GM12891 (cell line): Measurements from ENCODE around the gene SLC5A9. TPM values are rescaled to one million over a fixed set of nuclear protein-coding genes. Genes with fewer than 3 reads are reported as not detected.

Experiments used
- DNase-seq: peaks from one replicate; pipeline ENCODE4 v3.0.0; 2011; ENCODE audit warnings: low spot score; ENCODE audit not compliant: insufficient read length
- FAIRE-seq: peaks from 2 replicates; lab custom pipeline; 2011; peaks lifted over from hg19 to GRCh38; lab: Jason Lieb, UNC
- PAX5 ChIP-seq: IDR thresholded peaks from 2 replicates; pipeline ENCODE4 v1.6.1; 2011; ENCODE audit warnings: low read length, moderate library complexity, mild to moderate bottlenecking; ENCODE audit not compliant: insufficient read depth, severe bottlenecking
- POLR2A ChIP-seq: IDR thresholded peaks from 2 replicates; pipeline ENCODE4 v1.6.1; 2011; ENCODE audit warnings: low read depth, low read length, control low read depth
- POLR2AphosphoS5 ChIP-seq: IDR thresholded peaks from 2 replicates; pipeline ENCODE4 v1.6.1; 2011; ENCODE audit warnings: low read depth, low read length, control low read depth
- POU2F2 ChIP-seq: IDR thresholded peaks from 2 replicates; pipeline ENCODE4 v1.6.1; 2011; ENCODE audit warnings: low read depth, mild to moderate bottlenecking, control low read depth, low read length, moderate library complexity
- SPI1 ChIP-seq: IDR thresholded peaks from 2 replicates; pipeline ENCODE4 v1.6.1; 2011; ENCODE audit warnings: low read depth, low read length, control low read depth
- TAF1 ChIP-seq: IDR thresholded peaks from 2 replicates; pipeline ENCODE4 v1.6.1; 2011; ENCODE audit warnings: low read depth, low read length, control low read depth
- polyA plus RNA-seq: library from polyadenylated mRNA; unstranded; fragments of >200 nt; gene quantifications from one replicate; pipeline ENCODE4 v1.2.1, GENCODE V29; 2012; ENCODE audit warnings: low read depth, missing spikeins, inconsistent platforms; ENCODE audit not compliant: missing spikeins

Gene SLC5A9
- not detected for polyA plus RNA-seq

GRCh38 chr1:48222501-48223242 is at the start of gene SLC5A9:
TSS of gene SLC5A9 (plus strand) at chr1:48222716. CDS start at chr1:48222737, 21 bp downstream.
- DNase-seq (no peak), FAIRE-seq (no peak)
- TF ChIP-seq POU2F2, result no peak
- no peak for TF ChIP-seq PAX5
- no peak for TF ChIP-seq TAF1
- TF ChIP-seq POLR2AphosphoS5, result no peak
- no peak for TF ChIP-seq POLR2A
- TF ChIP-seq SPI1, result no peak

DNA sequence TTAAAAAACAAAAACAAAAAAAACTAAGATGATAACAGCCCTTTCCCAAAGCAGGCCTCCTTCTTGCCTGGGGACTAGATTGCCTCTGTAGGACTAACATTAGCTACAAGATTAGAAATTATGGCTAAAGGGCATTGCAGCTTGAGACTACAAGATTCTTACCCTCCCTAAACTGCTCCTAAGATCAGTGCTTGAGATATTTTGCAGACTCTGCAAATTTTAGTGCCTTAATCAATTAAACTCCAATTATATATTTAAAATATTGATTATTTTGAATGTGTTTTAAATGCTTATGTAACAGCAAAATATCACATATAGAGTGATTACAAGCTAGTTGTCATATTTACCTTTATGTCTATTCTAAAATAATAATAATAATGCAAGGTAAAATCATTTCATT is 47.4 kb upstream of the SLC5A9 start:
- no peak for DNase-seq
- FAIRE-seq, result no peak
- TF ChIP-seq TAF1, result no peak
- no peak for TF ChIP-seq POU2F2
- no peak for TF ChIP-seq SPI1
- no peak for TF ChIP-seq POLR2A
- no peak for TF ChIP-seq PAX5
- no peak for TF ChIP-seq POLR2AphosphoS5

DNA sequence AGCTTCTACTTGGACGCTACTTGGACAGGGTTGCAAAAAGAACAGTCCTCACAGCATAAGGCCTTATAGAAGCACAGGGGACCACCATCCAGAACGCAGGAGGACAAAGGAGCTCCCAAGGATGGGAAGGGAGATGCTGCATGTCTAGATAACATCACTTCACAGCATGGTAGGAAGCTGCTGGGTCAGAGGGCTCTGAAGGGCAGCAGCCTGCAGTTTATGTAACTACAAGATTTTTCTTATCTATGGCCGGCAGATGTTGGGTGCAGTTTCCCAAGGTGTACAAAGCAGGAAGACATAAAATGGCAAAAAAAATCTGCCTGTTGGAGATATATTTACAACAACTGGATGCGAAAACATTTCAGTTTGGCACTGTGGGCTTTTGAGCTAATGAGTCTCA is 45.3 kb upstream of the SLC5A9 start:
- DNase-seq (no peak), FAIRE-seq (no peak)
- TF ChIP-seq SPI1 (no peak), PAX5 (no peak), POU2F2 (no peak), TAF1 (no peak), POLR2A (no peak), POLR2AphosphoS5 (no peak)

- TF ChIP-seq POU2F2, result no peak
- TF ChIP-seq TAF1, result no peak
- no peak for TF ChIP-seq POLR2AphosphoS5
- no peak for TF ChIP-seq SPI1
- no peak for TF ChIP-seq POLR2A
- no peak for TF ChIP-seq PAX5
- DNase-seq (no peak), FAIRE-seq (no peak)
Observed at GRCh38 chr1:48181669-48182367, 40.7 kb upstream of the SLC5A9 start.

DNA sequence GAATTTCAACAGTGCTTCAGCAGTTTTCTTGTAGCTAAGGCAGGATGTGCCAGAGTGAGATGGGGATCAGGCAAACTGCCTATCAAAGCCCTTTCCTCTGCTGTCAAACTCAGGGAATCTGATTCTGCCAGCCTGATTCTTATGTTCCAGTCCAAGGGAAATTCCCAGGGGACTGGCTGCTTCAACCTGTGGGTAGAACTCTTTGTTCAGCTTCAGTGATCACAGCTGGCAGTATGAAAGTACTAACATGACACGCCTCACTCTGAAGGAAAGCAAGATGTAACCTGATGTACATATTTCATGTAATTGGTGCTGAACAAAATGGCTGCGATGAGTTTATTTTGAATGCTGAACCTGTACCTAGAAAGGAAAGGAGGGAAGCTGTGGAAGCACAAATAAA is 40.1 kb upstream of the SLC5A9 start:
- DNase-seq, result no peak
- TF ChIP-seq TAF1 (no peak), POLR2A (no peak), PAX5 (peak; percentile 73)
- FAIRE-seq, result peak; percentile 23

DNA sequence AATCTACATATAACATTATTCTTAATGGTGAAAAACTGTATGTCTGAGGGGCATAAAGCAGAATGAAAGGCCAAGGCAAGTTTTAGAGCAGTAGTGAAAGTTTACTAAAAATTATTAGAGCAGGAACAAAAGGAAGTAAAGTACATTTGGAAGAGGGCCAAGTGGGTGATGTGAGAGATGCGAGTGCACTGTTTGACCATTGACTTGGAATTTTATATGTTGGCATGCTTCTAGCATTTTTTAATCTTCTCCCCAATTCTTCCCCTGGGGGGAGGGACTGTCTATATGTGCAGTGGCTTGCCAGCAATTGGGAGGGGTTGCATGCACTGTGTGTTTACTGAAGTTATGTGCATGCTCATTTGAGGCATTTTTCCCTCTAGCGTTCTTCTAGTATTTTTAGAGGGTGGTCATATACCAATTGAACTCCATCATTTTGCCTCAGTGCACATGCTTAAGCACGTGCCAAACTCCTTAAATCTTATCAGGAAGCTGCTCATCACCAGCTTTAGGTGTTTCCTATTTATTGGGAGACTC is 36.1 kb upstream of the SLC5A9 start:
- DNase-seq (no peak), FAIRE-seq (no peak)
- TF ChIP-seq POU2F2 (no peak), PAX5 (no peak), SPI1 (no peak)

DNA sequence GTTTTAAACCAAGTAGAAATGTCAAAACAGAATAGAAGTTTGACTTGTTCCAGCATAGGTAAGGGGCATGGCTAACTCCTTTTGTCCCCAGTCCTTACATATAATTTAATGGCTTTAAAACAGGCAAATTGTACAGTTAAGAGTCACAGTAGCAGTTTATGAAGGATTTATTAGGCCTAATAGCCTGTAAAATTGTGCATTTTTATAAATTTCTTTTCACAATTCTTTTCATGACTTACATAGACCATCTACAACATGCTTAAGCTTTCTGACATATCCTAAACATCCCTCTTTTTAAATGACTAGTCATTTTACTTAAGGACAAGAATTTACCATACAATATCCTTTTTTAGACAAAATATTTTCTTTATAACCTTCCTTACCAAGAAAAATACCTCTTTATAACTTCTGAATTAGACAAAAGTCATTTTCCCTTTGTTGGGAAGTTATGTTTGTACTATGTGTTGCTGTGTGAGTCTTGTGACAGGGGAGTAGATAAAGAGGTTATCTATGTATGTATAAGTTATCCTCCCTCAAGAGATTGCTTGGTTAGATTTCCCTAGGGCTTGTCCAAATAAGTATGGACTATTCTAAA is 34.5 kb upstream of the SLC5A9 start:
- DNase-seq, result no peak
- TF ChIP-seq POU2F2 (no peak), POLR2AphosphoS5 (no peak), PAX5 (no peak), SPI1 (no peak), TAF1 (no peak), POLR2A (no peak)
- no peak for FAIRE-seq

DNA sequence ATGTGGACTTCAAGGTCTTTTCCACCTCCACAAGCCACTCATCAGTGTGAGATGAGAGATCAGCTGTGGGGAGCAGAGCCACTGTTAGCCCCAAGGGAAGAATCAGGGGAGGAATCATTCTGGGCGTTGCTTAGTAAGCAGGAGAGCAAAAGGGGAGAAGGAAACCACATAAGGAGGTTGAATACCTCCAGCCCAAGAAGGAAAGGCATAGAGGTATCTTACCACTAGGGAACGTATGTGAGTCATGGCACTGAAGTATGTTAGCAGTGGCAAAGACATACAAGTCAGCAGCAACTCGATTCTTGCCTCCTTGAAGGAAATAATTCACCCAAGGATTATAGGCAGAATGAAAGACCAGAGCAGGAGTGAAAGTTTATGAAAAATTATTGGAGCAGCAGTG is 31.6 kb upstream of the SLC5A9 start:
- TF ChIP-seq POLR2A (no peak), POU2F2 (no peak), SPI1 (no peak), TAF1 (no peak), POLR2AphosphoS5 (no peak), PAX5 (no peak)
- no peak for FAIRE-seq
- no peak for DNase-seq

DNA sequence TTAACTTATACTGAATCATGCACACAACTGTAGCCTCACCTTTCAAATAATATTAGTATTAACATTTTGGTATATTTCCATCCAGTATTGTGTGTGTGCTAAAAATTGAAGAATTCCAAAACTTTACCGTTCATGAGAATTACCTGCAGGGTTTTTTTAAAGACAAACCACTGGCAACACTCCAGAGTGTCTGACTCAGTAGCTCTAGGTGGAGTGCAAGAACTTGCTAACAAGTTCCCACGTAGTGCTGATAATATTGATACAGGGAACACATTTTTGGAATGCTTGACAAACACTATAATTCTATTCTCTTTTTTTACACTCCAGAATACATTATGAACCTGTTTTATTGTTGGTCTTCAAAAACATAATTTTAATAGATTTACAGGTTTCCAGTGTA is 27.7 kb upstream of the SLC5A9 start:
- no peak for FAIRE-seq

More for the DNA sequence above, 27.7 kb upstream of the SLC5A9 start:
- TF ChIP-seq POLR2A, result no peak
- TF ChIP-seq POU2F2, result no peak
- TF ChIP-seq SPI1, result no peak
- no peak for TF ChIP-seq POLR2AphosphoS5
- TF ChIP-seq TAF1, result no peak
- TF ChIP-seq PAX5, result no peak
- no peak for DNase-seq
